Activated T-cell treated with anti-CD3 and anti-CD28 coated beads for 4 hours (primary cell): ENCODE measurements around the gene KRTAP5-10.
"Not testable (repeated sequence)": the region's sequence is repeated elsewhere in the genome, so short reads cannot be mapped to it uniquely, and the experiment has no call there.

Source experiments
- DNase-seq: peaks from one replicate; pipeline ENCODE4 v3.0.0-alpha.2; 2020

The KRTAP5-10 gene

DNA sequence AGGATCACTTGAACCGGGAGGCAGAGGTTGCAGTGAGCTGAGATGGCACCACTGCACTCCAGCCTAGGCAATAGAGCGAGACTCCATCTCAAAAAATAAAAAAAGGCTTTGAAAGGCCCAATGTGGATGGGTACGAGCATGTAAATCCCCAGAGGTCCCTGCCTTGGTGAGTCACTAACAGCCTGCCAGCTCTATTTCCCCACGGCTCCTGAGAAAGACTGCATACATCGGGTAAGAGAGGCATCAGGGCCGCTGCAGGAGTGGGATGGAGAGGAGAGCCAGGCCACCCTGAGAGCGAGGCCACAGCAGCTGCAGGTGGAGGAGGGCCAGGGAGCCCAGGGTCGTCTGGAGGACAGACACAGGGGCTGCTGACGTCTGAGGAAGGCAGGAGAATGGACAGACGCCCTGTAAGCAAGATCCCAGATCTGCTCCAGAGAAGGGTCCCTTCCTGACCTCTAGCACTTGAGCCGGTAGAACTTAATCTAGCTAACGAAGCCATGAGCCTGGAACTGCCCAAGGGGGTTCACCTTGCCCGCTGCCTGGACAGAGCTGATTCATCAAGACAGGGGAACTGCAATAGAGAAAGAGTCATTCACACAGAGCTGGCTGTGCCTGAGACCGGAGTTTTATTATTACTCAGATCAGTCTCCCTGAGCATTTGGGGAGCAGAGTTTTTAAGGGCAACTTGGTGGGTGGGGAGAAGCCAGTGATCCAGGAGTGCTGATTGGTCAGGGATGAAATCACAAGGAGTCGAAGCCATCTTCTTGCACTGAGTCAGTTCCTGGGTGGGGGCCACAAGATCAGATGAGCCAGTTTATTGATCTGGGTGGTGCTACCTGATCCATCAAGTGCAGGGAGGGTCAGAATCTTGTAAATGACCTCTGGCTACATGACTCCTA, 22.2 kb upstream of the KRTAP5-10 start:
- DNase-seq = no peak

DNA sequence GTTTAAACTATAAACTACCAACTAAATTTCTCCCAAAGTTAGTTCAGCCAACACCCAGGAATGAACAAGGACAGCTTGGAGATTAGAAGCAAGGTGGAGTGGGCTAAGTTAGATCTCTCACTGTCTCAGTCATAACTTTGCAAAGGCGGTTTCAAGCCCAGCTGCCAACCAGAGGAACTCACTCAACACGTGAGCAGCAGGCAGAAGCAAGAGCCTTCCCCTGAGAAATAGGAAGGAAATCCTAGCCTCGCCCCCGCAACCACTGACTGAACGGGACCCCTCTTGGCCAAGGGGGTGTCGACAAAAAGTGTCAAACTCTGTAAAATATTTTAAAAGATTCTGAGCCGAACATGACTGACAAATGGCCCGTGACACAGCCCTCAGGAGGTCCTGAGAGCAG, 21.5 kb upstream of the KRTAP5-10 start:
- no peak for DNase-seq

DNA sequence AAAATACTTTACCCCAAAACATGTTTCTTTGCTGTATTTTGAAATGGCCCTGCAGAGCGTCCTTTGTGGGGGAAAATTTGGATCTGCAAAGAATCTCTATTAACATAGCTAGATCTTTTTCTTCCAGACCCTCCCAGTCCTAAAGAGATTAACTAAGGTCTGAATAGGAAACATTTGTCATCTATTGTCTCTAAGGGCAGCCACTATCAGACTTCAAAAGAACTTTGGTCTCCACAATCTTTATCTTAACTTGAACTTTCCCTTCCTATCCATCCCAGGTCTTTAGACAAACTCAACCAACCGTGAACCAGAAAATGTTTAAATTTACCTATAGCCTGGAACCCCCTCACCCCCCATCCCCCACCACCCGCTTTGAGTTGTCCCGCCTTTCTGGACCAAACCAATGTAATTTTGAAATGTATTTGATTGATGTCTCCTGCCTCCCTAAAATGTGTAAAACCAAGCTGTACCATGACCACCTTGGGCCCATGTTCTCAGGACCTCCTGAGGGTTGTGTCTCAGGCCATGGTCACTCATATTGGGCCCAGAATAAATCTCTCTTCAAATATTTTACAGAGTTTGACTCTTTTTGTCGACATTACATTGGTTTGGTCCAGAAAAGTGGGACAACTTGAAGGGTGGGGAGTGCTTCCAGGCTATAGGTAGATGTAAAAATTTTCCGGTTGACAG, 20.7 kb upstream of the KRTAP5-10 start:
- no peak for DNase-seq

DNA sequence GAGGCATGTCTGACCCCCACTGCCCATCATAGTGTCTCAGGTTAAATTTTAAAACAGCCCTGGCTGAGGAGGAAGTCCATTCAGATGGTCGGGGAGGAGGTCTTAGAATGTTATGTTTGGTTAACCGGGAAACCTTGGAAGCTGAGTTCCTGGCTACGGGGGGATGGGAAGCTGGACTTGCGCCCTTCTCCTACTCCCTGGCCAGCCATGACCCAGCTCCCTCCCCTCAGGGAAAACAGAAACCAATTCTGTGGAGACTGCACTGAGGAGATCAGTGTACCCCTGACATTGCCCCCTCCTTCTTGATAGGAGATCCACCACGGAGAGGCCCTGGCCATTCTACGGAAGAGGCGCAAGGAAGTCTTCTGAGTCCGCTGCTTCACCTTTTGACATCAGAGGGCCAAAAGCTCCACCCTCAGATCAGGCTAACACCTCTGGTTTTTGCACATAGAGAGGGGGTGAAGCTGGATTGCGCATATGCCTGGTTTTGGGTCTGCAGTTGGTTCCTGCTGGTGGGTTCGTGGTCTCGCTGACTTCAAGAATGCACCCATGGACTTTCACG, 19.9 kb upstream of the KRTAP5-10 start:
- DNase-seq = no peak

DNA sequence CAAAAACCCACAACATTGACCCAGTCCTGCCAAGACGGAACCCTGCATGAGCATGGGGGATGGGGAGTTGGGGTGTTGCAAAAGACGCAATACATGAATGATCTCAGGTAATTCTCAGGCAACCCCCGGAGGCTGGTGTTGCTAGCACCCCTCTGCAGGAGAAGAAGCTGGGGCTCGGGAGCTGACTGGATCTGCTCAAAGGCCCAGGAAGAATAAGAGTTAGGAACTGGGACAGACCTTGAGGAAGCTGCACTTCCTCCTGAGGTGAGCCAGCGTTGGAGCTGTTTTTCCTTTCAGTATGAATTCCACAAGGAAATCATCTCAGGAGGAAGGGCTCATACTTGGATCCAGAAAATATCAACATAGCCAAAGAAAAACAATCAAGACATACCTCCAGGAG, 17.2 kb upstream of the KRTAP5-10 start, which contains the start of gene KRTAP5-9:
KRTAP5-9 (plus strand) TSS at position 301 of the 400 bp plus-strand sequence. CDS start 238 bp downstream, outside the sequence.
- DNase-seq = no peak

DNA sequence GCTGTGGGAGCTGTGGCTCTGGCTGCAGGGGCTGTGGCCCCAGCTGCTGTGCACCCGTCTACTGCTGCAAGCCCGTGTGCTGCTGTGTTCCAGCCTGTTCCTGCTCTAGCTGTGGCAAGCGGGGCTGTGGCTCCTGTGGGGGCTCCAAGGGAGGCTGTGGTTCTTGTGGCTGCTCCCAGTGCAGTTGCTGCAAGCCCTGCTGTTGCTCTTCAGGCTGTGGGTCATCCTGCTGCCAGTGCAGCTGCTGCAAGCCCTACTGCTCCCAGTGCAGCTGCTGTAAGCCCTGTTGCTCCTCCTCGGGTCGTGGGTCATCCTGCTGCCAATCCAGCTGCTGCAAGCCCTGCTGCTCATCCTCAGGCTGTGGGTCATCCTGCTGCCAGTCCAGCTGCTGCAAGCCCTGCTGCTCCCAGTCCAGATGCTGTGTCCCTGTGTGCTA, 16.6 kb upstream of the KRTAP5-10 start:
- DNase-seq = no peak

DNA sequence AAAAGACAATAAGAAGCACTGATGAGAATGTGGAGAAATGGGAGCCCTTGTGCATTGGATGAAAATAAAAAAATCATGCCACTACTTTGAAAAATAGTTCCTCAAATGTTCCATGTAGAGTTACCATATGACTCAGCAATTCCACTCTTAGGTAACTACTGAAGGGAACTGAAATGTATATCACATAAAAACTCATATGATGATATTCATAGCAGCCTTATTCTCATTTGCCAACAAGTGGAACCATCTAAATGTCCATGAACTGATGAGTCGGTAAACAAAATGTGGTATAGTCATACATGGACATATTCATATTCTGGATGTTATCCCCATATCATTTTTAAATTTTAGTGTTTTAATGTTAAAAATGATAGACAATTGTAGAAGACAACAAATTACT, 13.7 kb upstream of the KRTAP5-10 start:
- no peak for DNase-seq

DNA sequence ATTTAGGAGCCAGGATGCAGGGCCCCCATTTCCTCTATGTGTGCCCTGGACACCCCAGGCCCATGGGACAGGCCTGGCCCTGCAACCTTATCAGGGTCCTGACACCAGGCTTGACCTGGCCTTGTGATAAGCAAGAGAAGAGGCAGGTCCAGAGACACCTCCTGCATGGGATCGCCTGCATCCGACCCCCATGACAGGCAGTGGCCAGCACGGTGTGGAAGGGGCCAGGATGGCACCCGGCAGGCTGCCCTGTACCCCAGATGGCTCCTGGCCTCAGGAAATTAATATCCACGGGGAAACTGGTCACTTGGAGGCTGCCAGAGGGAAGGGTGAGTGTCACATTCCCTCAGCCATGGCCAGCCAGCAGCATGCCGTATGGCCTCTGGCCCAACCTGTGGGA, 10.4 kb upstream of the KRTAP5-10 start:
- no peak for DNase-seq

DNA sequence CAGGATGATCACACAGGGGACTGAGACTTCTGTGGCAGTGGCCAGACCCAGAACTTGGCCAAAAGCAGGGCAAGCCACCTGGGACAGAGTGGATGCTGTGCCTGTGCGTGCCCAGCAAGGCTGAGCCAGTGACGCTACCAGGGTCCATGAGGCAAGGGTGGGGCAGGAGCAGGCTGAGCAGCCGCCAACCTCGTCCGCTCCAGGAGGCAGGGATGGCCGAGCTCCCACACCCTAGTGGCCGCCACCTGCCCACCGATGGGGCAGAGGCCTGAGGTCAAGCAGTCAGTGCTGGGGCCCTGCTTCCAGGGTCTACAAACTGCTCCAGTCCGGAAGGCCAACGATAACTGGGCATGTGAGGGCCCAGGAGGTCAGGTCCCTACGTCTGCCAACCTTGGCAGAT, 9.9 kb upstream of the KRTAP5-10 start:
- DNase-seq = no peak

DNA sequence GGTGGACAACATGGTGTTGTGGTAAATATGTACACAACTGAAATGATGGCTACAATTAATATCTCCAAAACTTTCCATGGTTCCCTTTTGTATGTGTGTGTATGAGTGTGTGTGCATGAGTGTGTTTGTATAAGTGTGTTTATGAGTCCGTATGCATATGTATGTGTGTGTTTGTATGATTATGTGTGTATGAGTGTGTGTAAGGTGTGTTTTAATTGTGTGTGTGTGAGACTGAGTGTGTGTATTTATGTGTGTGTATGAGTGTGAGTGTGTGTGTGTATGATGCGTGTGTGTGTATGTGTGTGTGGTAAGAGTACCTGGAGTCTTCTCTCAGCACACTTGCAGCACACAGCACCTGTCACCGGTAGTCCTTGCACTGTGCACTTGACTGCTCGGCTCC, 9.3 kb upstream of the KRTAP5-10 start:
- no peak for DNase-seq

DNA sequence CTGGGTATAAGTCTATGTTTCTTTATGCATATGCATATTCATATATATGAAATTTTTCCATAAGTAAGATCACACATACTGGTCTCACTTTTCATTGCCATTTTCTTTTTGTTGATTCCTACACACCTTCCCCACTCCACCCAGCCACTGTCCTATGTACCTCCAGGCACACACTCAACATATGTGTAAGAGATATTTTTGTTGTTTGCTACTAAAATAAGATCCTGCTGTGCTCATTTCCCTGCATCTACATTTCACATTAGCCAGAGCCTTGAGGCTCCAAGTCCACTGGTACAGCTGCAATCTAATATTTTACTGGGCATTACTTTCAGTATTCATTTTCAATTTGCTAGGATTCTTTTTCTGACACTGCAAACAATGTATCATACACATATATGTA, 8.1 kb upstream of the KRTAP5-10 start:
- DNase-seq = no peak

DNA sequence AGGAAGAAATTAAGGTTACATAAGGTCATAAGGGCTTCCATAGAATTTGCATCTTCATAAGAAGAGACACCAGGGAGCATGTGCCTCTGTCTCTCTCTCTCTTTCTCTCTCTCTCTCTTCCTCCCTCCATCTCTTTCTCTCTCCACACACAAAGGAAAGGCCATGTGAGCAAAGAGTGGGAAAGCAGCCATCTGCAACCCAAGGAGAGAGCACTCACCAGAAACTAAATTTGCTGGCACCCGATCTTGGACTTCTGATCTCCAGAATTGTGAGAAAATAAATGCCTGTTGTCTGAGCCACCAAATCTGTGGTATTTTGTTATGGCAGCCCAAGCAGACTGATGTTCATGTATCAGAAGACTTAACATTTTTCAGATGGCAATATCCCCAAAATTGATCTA, 6.4 kb upstream of the KRTAP5-10 start:
- DNase-seq = no peak

DNA sequence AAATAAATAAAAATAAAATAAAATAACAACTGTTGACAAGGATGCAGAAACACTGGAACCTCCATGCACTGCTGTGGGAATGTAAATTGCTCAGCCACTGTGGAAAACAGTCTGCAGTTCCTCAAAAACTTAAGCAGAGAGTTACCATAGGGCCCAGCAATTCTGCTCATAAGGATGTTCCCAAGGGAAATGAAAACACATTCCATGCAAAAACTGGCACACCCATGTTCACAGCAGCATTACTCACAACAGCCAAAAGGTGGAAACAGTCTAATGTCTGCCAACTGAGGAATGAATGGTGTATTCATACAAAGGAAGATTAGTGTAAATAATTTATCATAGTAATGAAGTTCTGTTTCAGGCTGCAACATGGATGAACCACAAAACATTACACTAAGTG, 3.2 kb upstream of the KRTAP5-10 start:
- no peak for DNase-seq

DNA sequence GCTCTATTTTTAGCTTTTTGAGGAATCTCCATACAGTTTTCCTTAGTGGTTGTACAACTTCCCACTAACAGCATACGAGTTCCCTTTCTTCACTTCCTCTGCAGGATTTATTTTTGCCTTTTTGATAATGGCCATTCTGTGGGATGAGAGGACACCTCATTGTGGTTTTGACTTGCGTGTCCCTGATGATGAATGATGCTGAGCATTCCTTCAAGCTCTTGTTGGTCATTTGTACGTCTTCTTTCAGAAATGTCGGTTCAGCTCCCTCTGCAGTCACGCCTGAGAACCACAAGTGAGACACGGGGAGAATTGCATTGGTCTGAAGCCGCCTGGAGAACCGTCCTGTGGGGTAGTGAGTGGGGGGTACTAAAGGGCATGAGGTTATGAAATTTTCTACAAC, 2.0 kb upstream of the KRTAP5-10 start:
- no peak for DNase-seq

DNA sequence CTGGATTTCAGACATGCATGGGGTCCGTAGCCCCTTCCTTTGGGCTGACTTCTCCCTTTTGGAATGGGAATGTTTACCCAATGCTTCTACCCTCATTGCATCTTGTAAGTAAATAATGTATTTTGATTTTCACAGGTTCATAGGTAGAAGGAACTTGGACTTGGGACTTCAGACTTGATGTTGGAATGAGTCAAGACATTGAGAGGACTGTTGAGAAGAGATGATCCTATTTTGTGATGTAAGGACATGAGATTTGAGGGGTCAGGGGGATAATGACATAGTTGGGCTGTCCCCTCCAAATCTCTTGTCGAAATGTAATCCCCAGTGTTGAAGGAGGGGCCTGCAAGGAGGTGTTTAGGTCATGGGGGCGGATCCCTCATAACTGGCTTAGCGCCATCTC, 933 bp upstream of the KRTAP5-10 start:
- DNase-seq = no peak

DNA sequence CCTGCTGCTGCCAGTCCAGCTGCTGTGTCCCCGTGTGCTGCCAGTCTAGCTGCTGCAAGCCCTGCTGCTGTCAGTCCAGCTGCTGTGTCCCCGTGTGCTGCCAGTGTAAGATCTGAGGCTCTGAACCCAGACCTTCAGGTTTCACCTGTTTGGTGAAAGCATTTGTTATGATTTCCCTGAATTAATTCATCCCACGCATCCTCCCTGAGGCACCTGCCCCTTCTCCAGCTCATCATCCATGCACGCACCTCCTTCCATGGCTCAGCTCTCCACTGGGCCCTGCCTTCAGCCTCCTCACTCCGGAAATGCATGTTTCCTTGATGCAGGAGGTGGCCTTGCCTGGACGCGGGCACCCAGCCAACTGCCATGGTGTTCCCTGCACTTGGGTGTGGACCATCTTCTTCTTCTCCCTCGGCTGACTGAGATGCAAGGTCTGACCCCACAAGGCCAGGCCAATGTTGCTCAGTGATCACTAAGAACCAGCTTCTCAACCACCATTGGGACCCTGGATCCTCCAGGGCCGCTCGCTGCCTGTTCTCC, 788 bp downstream of the KRTAP5-10 start:
- DNase-seq = no peak

DNA sequence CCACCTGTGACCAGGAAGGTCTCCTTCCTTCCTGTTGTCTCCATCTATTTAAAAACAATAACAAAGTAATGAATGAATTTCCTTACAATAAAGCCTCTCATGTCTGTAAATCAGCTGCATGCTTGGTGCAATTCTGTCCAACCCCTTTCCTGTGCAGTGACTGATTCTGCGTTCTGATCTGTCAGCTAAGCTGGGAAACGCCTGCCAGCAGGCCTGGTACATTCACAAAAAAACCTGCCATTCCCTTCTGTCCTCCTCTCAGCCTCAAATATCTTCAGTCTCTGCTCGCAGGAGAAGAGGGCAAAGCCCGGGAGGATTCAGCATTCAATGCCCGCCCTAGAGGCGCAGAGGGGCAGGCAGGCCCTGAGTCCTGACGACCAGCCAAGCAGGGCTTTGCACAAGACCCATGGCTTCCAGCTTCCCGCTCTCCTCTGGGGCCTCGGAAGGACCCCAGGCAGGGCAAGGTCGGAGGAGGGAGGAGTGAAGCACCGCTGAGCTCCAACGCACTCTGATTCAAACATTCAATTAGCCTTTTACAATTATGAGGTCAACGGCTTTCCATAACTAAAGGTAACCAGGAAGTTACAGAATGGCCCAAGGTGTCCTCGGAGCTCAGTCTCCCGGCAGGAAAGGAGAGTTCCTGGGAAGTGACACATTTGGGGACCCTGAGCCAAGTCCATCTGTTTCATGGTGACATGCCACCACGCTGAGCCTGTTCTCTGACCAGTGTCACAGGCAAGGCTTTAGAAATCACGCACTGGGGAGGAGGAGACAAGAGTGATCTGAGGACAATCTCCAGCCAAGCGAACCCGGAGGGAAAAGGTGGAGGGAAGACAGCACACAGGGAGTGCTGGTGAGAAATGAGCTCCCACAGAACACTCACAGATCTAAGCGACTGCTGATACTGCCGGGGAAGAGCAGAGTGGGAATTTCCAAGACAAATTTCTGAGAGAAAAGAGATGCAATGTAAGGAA, 1.6 kb downstream of the KRTAP5-10 start:
- not testable (repeated sequence) for DNase-seq

DNA sequence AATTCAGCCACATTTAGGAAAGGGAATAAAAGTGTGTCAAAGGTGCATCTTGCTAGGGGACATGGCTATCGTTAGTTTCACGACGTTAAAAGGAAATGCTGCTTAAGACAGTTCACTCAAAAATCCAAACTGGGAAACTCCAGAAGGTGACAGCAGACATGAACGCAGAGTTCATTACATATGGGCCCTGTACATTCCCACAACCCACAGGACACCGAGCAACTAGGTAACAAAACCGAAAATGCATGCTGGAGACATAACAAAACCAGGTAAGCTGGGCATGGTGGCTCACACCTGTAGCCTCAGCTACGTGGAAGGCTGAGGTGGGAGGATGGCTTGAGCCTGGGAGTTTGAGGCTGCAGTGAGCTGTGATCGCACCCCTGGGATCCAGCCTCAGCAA, 2.3 kb downstream of the KRTAP5-10 start:
- not testable (repeated sequence) for DNase-seq

DNA sequence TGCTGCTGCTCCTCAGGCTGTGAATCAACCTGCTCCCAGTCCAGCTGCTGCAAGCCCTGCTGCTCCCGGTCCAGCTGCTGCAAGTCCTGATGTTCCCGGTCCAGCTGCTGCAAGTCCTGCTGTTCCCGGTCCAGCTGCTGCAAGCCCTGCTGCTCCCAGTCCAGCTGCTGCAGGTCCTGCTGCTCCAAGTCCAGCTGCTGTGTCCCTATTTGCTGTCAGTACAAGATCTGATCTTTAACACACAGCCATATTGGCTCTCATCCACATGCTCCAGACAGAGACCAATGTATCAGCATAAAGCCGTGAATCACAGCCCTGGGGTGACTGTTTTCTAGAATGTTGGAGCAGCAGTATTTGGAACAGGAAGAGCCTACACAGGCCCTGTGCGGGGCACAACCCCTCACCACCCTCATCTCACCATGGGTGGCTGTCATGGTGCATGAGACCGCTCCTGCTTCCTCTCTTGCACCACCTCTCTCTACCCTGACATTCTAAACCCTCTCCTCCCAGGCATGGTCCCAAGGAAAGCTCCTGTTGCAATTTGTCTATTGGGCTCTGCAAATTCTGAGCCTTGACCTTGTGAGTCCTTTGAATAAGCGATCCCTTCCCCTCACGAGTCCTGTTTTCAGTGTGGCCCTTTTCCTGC, 3.5 kb downstream of the KRTAP5-10 start:
- no peak for DNase-seq

DNA sequence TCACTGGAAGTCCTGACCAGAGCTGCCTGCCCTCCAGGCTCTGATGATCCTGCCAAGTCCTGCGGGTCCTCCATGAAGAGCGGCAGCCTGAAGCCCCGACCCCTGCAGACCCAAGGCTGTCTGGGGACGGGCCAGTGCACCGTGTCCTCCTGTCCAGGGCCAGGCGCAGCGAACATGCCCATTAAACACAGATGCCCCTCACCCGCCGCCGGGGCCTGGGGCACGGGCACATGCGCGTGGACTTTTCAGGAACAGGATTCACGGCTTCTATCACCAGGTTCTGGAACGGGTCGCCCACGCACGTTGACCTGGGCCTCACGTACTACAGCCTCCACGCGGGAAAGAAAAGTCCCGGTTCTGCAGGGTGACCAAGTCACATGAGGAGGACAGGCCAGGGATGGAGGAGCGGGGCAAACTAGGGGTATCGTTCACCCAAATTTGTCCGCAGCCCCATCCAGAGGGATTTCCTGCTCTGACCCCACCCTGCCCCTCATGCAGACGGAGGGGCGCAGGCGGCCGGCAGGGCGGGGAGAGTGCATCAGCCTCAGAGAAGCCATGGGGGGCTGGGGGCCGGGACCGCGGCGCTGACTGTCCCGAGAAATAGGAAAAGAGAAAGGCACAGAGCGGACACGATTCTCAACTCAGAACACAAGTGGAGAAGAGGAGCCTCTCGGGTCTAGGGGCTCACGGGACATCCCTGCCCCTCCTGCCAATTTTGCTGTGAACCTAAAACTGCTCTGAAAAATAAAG, 5.9 kb downstream of the KRTAP5-10 start:
- not testable (repeated sequence) for DNase-seq

DNA sequence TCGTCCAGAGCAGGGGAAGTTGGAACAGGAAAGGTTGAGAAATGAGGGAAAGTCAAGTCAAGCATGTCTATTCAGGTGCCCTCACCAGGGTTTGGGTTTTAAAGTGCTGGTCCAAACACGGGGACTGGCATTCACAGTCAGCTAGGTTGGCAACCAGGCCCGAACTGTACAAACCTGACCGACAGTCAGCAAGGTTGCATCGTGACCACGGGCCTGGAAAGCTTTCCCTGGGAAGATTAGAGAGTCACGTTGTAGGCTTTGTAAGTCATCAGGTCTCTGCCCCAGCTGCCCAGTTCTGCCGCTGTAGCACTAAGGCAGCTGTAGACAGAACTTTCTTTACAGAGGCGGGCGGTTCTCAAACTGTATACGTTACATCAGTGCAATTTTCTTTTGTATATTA, 7.4 kb downstream of the KRTAP5-10 start:
- DNase-seq = no peak
